GM19240 (cell line): ENCODE results near the gene NLRP13.
"Not testable (repeated sequence)": the region's sequence is repeated elsewhere in the genome, so short reads cannot be mapped to it uniquely, and the experiment has no call there.

ENCODE experiments used
- DNase-seq: peaks from one replicate; pipeline ENCODE4 v3.0.0; 2011; ENCODE audit warnings: low spot score; ENCODE audit not compliant: insufficient read length

Gene NLRP13, protein sequence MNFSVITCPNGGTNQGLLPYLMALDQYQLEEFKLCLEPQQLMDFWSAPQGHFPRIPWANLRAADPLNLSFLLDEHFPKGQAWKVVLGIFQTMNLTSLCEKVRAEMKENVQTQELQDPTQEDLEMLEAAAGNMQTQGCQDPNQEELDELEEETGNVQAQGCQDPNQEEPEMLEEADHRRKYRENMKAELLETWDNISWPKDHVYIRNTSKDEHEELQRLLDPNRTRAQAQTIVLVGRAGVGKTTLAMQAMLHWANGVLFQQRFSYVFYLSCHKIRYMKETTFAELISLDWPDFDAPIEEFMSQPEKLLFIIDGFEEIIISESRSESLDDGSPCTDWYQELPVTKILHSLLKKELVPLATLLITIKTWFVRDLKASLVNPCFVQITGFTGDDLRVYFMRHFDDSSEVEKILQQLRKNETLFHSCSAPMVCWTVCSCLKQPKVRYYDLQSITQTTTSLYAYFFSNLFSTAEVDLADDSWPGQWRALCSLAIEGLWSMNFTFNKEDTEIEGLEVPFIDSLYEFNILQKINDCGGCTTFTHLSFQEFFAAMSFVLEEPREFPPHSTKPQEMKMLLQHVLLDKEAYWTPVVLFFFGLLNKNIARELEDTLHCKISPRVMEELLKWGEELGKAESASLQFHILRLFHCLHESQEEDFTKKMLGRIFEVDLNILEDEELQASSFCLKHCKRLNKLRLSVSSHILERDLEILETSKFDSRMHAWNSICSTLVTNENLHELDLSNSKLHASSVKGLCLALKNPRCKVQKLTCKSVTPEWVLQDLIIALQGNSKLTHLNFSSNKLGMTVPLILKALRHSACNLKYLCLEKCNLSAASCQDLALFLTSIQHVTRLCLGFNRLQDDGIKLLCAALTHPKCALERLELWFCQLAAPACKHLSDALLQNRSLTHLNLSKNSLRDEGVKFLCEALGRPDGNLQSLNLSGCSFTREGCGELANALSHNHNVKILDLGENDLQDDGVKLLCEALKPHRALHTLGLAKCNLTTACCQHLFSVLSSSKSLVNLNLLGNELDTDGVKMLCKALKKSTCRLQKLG

DNA sequence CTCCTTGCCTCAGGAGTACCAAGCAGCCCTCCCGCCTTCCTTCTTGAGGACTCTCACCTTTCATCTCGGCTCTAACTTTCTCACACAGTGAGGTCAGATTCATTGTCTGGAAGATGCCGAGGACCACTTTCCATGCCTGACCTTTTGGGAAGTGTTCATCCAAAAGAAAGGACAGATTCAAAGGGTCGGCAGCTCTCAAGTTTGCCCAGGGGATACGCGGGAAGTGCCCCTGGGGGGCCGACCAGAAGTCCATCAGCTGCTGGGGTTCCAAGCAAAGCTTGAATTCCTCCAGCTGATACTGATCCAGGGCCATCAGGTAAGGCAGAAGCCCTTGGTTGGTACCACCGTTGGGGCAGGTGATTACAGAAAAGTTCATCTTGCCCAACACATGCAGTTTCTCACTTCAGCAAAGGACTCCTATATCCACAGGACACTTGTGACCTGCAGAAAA lies at the start of gene NLRP13:
TSS of gene NLRP13 (minus strand) at position 401 of the 451 bp plus-strand sequence. CDS start at position 376, 25 bp downstream.
- no peak for DNase-seq

DNA sequence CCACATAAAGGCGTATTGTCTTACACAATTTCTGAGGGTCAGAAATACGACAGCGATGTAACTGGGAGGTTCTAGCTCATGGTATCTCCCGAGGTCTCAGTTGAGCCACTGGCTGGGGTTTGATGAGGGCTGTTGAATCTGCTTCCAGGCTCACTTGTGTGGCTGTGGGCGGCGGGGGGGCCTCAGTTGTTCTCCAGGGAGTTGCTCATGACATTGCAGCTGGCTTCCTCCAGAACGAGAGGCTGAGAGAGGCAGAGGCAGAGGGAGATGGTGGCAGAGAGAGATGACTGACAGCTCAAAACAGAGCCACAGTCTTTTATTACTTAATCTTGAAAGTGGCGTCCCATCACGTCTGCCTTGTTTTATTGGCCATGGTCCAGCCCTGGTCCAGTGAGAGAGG lies 48.3 kb upstream of the NLRP13 start:
- DNase-seq = no peak

DNA sequence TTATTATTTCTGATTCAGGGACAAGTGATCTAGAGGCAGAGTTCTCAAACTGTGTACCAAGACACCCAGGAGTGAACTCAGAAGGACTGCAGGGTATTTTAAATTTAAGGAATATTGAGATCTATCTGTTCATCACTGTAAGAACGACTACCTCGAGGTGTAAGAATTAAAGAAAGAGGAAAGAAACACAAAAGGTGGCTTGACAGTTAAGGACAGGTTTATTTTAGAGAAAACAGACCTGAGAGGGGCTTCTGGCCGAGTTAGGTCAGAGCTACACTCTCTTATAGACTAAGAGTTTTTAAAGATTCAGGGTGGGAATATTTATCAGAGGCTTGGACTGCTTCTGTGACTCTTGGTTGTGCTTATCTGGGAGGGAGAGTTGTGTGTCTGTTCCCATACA lies 41.8 kb upstream of the NLRP13 start:
- no peak for DNase-seq

DNA sequence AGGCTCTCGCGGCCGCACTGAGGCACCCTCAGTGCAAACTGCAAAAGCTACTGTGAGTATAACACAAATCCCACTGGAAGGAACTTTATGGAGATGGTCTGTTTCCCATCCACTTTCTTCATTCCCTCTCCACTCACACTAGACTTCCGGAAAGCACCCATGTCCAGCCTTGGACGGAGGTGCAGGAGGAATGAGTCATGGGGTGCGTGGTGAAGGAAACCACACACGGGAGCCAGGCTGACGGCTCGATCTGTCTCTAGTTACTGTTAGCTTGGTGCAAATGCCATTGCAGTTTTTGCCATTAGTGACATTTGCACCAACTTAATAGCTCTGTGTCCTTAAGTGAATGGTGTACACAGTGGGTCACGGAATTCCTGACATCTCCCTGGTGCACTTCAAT lies 30.1 kb upstream of the NLRP13 start:
- DNase-seq = no peak

DNA sequence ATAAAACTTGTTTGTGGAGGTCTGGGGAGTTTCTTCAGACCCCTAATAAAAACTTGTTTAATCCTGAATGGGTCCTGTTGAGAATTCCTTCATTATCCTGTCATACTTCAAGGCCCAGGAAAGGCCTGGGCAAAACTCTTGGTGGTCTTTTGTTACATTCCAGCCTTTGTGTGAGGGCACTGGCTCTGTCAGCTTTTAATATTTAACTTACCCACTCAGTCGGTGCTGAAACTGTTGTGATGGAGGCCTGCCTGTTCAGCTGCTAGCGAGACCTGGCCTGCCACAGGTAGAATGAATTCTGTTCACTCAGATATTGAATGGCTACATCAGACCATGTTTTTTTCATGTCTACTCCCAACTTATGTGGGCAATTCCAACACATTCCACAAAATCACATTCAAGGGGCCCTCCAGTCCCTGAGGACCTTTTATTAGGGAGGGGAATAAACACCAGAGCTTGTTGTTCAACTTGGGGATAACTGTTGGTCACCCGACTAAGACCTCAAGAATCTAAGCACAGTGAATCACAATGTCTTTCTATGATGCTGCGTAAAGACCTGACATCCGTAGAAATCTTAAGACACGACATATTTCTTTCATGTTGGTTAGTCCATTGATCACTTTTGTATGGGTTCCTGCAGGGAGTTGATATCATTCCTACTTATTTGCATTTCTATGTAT lies 28.0 kb upstream of the NLRP13 start:
- no peak for DNase-seq

DNA sequence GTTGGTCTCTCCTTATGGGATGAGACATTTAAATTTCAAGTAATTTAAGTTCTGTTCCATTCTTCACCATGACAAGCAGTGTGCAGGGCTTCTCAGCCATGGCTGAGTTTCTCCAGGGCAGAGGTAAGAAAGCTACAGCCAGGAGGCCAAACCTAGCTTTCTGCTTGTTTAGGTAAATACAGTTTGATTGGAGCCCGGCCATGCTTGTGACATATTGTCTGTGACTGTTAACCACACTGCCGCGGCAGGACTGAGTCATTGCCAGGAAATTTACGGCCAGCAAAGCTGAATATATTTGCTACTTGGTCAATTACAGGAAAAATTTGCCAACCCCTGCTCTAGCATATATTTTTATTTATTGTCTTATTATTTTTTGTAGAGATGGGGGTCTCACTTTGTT lies 26.2 kb upstream of the NLRP13 start:
- DNase-seq = no peak

DNA sequence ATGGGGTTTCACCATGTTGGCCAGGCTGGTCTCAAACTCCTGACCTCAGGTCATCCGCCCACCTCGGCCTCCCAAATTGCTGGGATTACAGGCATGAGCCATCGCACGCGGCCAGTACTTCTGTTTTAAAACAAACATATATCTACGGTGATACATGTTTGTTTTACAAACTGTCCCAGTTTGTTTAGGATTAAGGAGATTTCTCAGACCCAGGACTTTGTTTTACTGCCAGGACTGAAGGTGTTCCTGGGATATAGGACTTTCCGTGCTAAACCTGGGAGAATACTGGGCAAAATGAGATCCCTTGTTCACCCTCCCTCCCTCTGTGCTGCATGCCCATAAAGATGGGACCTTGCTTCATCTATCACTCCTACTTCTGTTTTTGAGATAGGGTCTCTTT lies 24.3 kb upstream of the NLRP13 start:
- DNase-seq = no peak

DNA sequence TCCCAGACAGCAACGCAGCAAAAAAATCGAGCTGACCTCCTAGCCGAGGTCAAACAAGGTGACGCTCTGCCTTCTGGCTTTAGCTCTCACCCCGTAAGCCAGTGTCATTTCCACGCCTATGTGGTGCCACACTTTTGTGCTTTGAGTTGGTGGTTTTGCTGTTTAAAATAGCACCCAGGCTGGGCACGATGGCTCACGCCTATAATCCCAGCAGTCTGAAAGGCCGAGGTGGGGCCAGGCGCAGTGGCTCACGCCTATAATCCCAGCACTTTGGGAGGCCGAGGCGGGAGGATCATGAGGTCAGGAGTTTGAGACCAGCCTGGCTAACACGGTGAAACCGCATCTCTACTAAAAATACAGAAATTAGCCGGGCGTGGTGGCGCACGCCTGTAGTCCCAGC lies 18.4 kb upstream of the NLRP13 start:
- DNase-seq = not testable (repeated sequence)

DNA sequence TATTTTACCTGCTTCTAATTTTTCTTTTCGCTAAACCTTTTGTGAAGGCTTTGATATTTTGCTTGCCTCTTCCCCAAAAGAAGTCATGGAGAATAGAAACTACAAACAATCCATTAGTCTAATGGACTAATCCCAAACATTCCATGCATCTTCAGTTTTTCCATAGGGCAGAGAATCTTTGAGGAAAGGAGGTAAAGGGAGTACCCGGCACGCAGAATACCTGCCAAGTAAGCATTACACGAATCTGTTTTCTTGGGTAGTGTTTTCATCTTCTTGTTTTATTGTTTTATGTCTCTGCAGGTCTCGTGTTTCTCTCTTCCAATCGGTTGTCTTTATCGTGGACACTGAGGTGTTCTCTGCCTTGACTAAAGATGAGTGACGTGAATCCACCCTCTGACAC lies 15.4 kb upstream of the NLRP13 start, which contains the start of gene NLRP8:
TSS of gene NLRP8 (plus strand) at position 301 of the 400 bp plus-strand sequence.
- no peak for DNase-seq

DNA sequence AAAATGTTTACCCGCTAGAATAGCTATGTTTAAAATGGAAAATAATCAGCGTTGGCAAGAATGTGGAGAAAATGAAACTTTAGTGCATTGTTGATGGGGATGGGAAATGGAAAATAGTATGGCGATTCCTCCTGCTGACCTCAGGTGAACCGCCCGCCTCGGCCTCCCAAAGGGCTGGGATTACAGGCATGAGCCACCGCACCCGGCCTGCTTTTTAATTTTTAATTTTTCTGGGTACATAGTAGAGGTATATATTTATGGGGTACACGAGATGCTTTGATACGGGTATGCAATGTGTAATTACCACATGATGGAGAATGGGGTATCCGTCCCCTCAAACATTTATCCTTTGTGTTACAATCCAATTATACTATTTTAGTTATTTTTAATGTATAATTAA lies 8.2 kb upstream of the NLRP13 start:
- DNase-seq = no peak

DNA sequence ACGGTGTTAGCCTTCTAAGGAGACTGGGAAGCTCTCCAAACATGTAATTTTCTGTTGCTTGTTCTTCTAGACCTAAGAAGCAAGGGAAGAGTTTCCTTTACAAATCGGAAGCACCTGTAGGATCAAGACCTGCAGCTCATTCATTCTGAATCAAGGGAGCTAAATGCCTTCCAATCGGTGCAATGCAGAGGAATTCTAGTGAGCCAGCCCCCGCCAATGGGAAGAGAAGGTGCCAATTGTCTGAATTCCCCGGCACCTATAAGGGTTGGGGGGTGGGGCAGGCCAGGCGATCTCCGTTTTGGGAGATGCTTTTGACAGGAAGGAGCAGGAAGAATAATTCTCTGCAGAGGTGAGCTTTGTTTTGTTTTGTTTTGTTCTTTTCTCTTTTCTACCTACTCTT lies 7.1 kb upstream of the NLRP13 start:
- DNase-seq = no peak

DNA sequence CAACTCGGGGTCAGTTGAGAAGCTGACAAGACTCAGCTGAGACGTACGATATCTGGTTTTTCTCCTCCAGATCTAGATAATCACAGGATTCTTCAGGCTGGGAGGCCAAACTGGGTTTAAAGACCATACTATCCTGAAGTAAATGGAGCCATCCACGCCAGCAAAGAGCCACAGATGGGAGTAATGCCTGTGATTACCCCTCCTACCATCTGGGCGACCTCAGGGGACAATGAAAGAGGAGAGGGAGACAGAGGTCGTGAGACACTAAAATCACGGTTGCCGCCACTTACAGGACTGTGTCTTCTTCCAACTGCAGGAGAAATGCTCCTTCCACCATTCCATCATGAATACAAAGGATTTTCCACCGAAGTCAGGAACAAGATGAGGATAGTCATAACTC lies 3.1 kb upstream of the NLRP13 start:
- DNase-seq = no peak

DNA sequence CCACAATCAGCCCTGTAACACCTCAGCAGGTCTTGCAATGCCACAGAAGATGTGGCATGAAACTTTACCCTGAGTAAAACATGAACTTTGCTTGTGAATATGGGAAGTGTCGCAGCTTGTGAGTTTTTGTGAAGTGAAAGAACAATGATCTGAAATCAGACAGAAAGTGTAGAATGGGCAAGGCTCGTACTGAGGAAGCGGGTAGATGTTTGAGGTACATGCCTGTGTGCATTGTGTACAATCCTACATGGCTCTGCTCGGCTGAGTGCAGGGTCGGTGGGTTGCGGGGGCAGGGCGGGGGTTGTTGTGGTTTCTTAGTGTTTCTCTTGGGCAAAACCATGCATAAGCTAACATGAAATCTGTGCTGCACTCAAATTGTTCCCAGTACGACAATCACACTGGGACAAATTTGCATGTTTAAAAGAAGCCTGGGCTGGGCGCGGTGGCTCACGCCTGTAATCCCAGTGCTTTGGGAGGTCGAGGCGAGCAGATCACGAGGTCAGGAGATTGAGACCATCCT lies 1.1 kb downstream of the NLRP13 start:
- DNase-seq = no peak

DNA sequence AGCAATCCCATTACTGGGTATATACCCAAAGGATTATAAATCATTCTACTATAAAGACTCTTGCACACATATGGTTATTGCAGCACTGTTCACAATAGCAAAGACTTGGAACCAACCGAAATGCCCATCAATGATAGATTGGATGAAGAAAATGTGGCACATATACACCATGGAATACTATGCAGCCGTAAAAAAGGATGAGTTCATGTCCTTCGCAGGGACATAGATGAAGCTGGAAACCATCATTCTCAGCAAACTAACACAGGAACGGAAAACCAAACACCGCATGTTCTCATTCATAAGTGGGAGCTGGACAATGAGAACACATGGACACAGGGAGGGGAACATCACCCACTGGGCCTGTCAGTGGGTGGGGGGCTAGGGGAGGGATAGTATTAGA lies 2.9 kb downstream of the NLRP13 start:
- not testable (repeated sequence) for DNase-seq

DNA sequence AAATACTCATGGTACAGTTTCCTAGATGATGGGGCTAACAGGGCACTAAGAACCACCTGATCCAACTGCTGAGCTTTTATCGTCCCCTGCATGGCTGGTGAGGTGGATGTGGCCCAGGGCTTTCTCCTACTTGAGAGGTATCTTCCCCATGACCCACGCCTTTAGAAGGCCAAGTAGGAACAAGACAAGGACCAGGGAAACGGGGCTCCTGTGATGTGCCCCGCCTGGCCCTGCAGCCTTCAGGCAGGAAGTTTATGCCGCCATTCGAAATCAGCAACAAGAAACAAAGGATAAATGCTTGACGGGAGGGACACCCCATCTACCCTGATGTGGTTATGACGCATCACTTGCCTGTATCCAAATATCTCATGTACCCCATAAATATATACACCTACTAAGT lies 4.1 kb downstream of the NLRP13 start:
- no peak for DNase-seq

DNA sequence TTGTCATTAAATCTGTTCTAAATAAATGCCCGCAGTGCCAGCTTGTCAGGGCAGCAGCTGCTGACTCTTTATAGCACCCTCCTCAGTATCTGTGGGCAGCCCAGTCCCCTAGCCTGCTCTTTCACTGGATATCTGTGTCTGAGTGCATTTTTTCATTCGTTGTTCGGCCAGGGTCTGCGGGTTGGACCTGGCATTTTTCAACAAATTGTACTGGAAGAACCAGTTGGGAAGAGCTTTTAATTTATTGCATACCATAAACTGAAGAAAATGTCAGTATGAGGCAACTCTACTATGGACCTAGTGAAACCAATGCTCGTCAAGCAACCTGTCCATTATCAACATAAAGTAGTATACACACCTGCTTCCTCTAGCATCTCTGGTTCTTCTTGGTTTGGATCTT lies 8.6 kb downstream of the NLRP13 start:
- no peak for DNase-seq

DNA sequence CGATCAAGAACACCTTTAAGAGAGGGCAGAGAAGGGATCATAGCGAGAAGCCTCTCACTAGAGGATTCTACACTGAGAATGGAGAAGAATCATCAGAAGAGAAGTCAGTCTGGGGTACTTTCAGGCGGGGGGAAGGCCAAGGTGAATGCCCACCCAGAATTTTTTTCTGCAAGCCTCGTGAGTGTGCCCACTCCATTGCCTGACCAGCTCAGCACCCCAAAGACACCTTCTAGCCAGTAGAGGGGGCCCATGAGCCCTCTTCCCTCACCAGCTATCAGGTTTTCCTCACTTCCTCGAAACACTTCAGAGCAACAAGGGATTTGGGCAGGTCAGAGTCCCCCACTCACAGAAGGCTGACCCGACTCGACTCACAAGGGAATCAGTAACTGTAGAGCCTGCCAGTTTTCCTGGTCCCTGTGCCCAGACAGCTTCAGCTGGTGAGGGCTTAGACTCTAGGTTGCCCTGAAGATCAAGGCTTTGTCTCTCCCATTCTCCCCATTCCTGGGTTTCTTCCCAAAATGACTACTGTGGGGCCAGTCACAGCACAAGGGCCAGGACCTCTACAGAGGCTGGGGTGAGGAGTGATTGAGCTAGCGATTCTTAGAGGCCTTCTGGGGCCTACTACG lies 18.4 kb downstream of the NLRP13 start:
- DNase-seq = no peak

DNA sequence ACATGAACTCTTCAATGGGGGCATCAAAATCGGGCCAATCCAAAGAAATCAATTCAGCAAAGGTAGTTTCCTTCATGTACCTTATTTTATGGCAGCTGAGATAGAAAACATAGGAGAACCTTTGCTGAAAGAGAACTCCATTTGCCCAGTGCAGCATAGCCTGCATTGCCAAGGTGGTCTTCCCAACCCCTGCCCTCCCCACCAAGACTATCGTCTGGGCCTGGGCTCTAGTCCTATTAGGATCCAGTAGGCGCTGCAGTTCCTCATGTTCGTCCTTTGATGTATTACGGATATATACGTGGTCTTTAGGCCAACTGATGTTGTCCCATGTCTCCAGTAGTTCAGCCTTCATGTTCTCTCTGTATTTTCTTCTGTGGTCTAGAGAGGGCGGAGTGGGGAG lies 19.2 kb downstream of the NLRP13 start:
- DNase-seq = no peak

DNA sequence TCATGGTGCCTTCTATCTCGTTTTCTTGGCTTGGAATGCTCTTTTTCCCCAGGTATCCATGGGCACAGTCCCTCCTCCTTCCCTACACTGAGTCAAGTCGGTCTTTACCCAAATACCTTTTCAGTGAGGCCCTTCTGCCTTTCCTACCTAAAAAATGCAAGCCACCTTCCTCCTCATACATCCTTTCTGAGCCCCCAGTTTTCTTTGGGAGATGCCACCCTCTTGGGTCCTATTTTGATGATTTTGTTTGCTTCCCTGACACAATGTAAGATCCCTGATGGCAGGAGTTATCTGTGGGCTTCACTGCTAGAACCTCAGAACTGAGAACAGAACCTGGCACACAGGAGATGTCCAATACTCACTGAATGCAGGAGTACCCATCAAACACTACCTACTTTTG lies 22.3 kb downstream of the NLRP13 start:
- no peak for DNase-seq

DNA sequence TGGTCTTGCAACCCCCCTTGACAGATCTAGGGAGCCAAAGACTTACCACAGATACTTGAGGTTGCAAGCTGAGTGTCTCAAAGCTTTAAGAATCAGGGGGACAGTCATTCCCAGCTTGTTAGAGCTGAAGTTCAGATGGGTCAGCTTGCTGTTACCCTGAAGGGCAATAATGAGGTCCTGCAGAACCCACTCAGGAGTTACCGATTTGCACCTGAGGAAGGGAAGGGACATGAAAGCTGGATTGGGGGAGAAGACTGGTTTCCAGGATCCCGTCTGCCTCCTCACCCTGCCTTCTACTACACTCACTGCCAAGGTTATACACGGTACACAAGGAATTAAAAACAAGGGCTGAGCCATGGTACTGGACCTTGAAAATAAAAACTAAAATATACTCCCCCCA lies 24.4 kb downstream of the NLRP13 start:
- no peak for DNase-seq

DNA sequence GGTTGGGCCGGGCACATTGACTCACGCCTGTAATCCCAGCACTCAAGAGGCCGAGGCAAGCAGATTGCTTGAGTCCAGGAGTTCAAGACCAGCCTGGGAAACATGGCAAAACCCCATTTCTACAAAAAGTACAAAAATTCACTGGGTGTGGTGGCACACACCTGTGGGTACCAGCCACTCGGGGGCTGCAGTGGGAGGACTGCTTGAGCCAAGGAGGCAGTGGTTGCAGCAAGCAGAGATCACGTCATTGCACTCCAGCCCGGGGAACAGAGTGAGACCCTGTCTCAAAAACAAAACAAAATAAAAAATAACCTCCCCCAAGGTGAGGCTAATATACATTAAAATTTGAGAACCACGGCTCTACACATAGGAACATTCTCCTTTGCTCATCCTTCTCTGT lies 24.9 kb downstream of the NLRP13 start:
- no peak for DNase-seq
